H1 (cell line): ENCODE measurements around the gene CYBB. TPM values are rescaled to one million over a fixed set of nuclear protein-coding genes. Genes with fewer than 3 reads are reported as not detected.

ENCODE experiments used
- CTCF ChIA-PET: fragments of 300-600 bp; sonication (Branson Sonifier 250); formaldehyde crosslinking; loops from one replicate; lab custom pipeline; 2021; ENCODE audit not compliant: partially characterized antibody; lab: Charles Lee
- POLR2A ChIA-PET: fragments of 300-600 bp; sonication (Branson Sonifier 250); formaldehyde crosslinking; loops from one replicate; lab custom pipeline; 2021; ENCODE audit warnings: inconsistent platforms; ENCODE audit not compliant: partially characterized antibody; lab: Charles Lee
- DNase-seq, 2 experiments: peaks; one replicate each; pipeline versions ENCODE4 v3.0.0 to v3.0.0-alpha.2; 2010 to 2022; ENCODE audit warnings: low spot score in 2 of 2, low read depth in 1 of 2, mixed read lengths in 1 of 2
- FAIRE-seq: peaks from 2 replicates; lab custom pipeline; 2011; peaks lifted over from hg19 to GRCh38; lab: Jason Lieb, UNC
- H2AFZ ChIP-seq: 2 replicates; pipeline ENCODE4 v1.8.1; 2012; ENCODE audit warnings: low read length, inconsistent platforms
- H2AK5ac ChIP-seq: 2 replicates; pipeline ENCODE4 v1.6.1; 2013; ENCODE audit warnings: low read depth, low read length
- H2BK120ac ChIP-seq: replicated peaks from 2 replicates; pipeline ENCODE3; 2013; ENCODE audit warnings: low read depth, low read length, inconsistent platforms
- H2BK12ac ChIP-seq: 2 replicates; pipeline ENCODE4 v1.6.1; 2013; ENCODE audit warnings: low read depth, low read length
- H2BK15ac ChIP-seq: 2 replicates; pipeline ENCODE4 v1.6.1; 2013; ENCODE audit warnings: low read length
- H2BK20ac ChIP-seq: 2 replicates; pipeline ENCODE4 v1.6.1; 2013; ENCODE audit warnings: low read length
- H2BK5ac ChIP-seq: 2 replicates; pipeline ENCODE4 v1.6.1; 2013; ENCODE audit warnings: low read depth, low read length
- H3K14ac ChIP-seq: 2 replicates; pipeline ENCODE4 v1.6.1; 2013; ENCODE audit warnings: inconsistent platforms; ENCODE audit not compliant: insufficient read length
- H3K18ac ChIP-seq: 2 replicates; pipeline ENCODE4 v1.6.1; 2013; ENCODE audit warnings: low read length; ENCODE audit errors: extremely low read depth
- H3K23ac ChIP-seq: 2 replicates; pipeline ENCODE4 v1.6.1; 2013; ENCODE audit warnings: inconsistent platforms; ENCODE audit not compliant: insufficient read length
- H3K23me2 ChIP-seq: 2 replicates; pipeline ENCODE4 v1.6.1; 2013; ENCODE audit warnings: low read depth, low read length
- H3K27ac ChIP-seq: 2 replicates; pipeline ENCODE4 v1.6.1; 2011; ENCODE audit warnings: low read depth, low read length, inconsistent platforms
- H3K27me3 ChIP-seq, 4 experiments: replicated peaks in 1 of 4; 1 replicate in 1 of 4; 2 replicates in 3 of 4; pipeline versions ENCODE4 v1.6.1 to v1.8.1; 2011 to 2013; ENCODE audit warnings: low read length in 3 of 4, mild to moderate bottlenecking in 3 of 4, inconsistent platforms in 2 of 4, mixed read lengths in 2 of 4, moderate library complexity in 1 of 4; ENCODE audit not compliant: control insufficient read depth in 3 of 4, insufficient read depth in 3 of 4; ENCODE audit errors: extremely low read depth in 1 of 4
- H3K36me3 ChIP-seq, 4 experiments: 2 replicates each; pipeline versions ENCODE4 v1.6.1 to v1.8.1; 2011 to 2013; ENCODE audit warnings: mild to moderate bottlenecking in 4 of 4, low read length in 3 of 4, moderate library complexity in 2 of 4, control low read depth in 1 of 4, inconsistent platforms in 1 of 4; ENCODE audit not compliant: insufficient read depth in 4 of 4, control insufficient read depth in 2 of 4
- H3K4ac ChIP-seq: replicated peaks from 2 replicates; pipeline ENCODE3; 2013; ENCODE audit warnings: low read length, low read depth, mixed read lengths, inconsistent platforms; ENCODE audit not compliant: insufficient read length
- H3K4me1 ChIP-seq, 4 experiments: replicated peaks in 1 of 4; 1 replicate in 1 of 4; 2 replicates in 3 of 4; pipeline versions ENCODE4 v1.6.1 to v1.8.1; 2011 to 2013; ENCODE audit warnings: low read length in 3 of 4, inconsistent platforms in 2 of 4, mixed read lengths in 1 of 4; ENCODE audit not compliant: insufficient read depth in 4 of 4, control insufficient read depth in 3 of 4
- H3K4me2 ChIP-seq, 2 experiments: 2 replicates each; pipeline versions ENCODE4 v1.6.1 to v1.8.1; 2011 to 2013; ENCODE audit warnings: low read depth in 2 of 2, low read length in 2 of 2, control low read depth in 1 of 2, inconsistent platforms in 1 of 2, mild to moderate bottlenecking in 1 of 2; ENCODE audit not compliant: insufficient read depth in 1 of 2
- H3K4me3 ChIP-seq, 4 experiments: fragments of 200-600, 300-600 bp in 1 of 4; sonication (generic), shearing (Covaris generic), sonication (Bioruptor Twin) in 1 of 4; 2 replicates each; pipeline versions ENCODE4 v1.5.1 to v1.8.1; 2011 to 2016; ENCODE audit warnings: low read length in 4 of 4, low read depth in 3 of 4, control low read depth in 2 of 4, inconsistent platforms in 2 of 4, mild to moderate bottlenecking in 2 of 4, mixed read lengths in 1 of 4, moderate library complexity in 1 of 4; ENCODE audit not compliant: insufficient read depth in 2 of 4; ENCODE audit errors: extremely low read depth in 1 of 4
- H3K56ac ChIP-seq: replicated peaks from 2 replicates; pipeline ENCODE3; 2013; ENCODE audit warnings: low read depth, mild to moderate bottlenecking, mixed read lengths, low read length, inconsistent platforms; ENCODE audit not compliant: insufficient read length
- H3K79me1 ChIP-seq: 2 replicates; pipeline ENCODE4 v1.6.1; 2013; ENCODE audit warnings: low read depth, low read length, control low read depth
- H3K79me2 ChIP-seq, 2 experiments: 2 replicates each; pipeline versions ENCODE4 v1.6.1 to v1.8.1; 2012 to 2013; ENCODE audit warnings: low read length in 2 of 2, mild to moderate bottlenecking in 2 of 2, inconsistent platforms in 1 of 2; ENCODE audit not compliant: insufficient read depth in 2 of 2, control insufficient read depth in 1 of 2
- H3K9ac ChIP-seq, 4 experiments: replicated peaks in 1 of 4; 1 replicate in 1 of 4; 2 replicates in 3 of 4; pipeline versions ENCODE4 v1.6.1 to v1.8.1; 2011 to 2013; ENCODE audit warnings: low read depth in 3 of 4, low read length in 3 of 4, control low read depth in 2 of 4, mild to moderate bottlenecking in 2 of 4, moderate library complexity in 2 of 4, inconsistent platforms in 1 of 4; ENCODE audit errors: extremely low read depth in 1 of 4
- H3K9me3 ChIP-seq, 2 experiments: 2 replicates each; pipeline versions ENCODE4 v1.6.1 to v1.8.1; 2012 to 2013; ENCODE audit warnings: mild to moderate bottlenecking in 2 of 2, moderate library complexity in 2 of 2, control low read depth in 1 of 2, inconsistent platforms in 1 of 2, low read depth in 1 of 2, low read length in 1 of 2, mixed read lengths in 1 of 2; ENCODE audit not compliant: insufficient read depth in 2 of 2
- H4K20me1 ChIP-seq, 2 experiments: replicated peaks in 1 of 2; 2 replicates each; pipeline versions ENCODE3 to v1.8.1; 2011 to 2013; ENCODE audit warnings: inconsistent platforms in 2 of 2, low read length in 2 of 2, mild to moderate bottlenecking in 1 of 2; ENCODE audit not compliant: insufficient read depth in 2 of 2, control insufficient read depth in 1 of 2
- H4K5ac ChIP-seq: 2 replicates; pipeline ENCODE4 v1.6.1; 2013; ENCODE audit warnings: low read length, low read depth, mixed read lengths, inconsistent platforms; ENCODE audit not compliant: insufficient read length
- H4K8ac ChIP-seq: 2 replicates; pipeline ENCODE4 v1.8.0; 2013; ENCODE audit warnings: mild to moderate bottlenecking, moderate library complexity, low read length, inconsistent platforms; ENCODE audit not compliant: insufficient read depth; ENCODE audit errors: extremely low read depth
- H4K91ac ChIP-seq: replicated peaks from 2 replicates; pipeline ENCODE3; 2013; ENCODE audit warnings: low read length, mixed read lengths, inconsistent platforms; ENCODE audit not compliant: insufficient read length
- FOSL1 ChIP-seq: IDR thresholded peaks from 2 replicates; pipeline ENCODE4 v1.6.1; 2011; ENCODE audit warnings: mild to moderate bottlenecking, low read depth, low read length, moderate library complexity; ENCODE audit not compliant: insufficient read depth
- polyA plus RNA-seq, 7 experiments: library from polyadenylated mRNA; depleted of rRNA in 3 of 7; stranded (reverse) in 5 of 7; unstranded in 2 of 7; fragments of >200 nt in 5 of 7; fragments of 200-250 nt in 2 of 7; gene quantifications; 1 replicate in 5 of 7; 2 replicates in 1 of 7; 4 replicates in 1 of 7; pipeline versions ENCODE4 v1.2.1 to v1.2.3, GENCODE V29; 2011 to 2013; ENCODE audit warnings: missing spikeins in 2 of 7, mixed read lengths in 2 of 7
- total RNA-seq: library from RNA; stranded (reverse); fragmentation: NEBNext Ultra II Directional; extraction: Animal tissue kit (Norgen Biotek cat#: 25700); gene quantifications from 2 replicates; pipeline ENCODE4 v1.2.1, GENCODE V29; 2021

CYBB gene
- total and polyA plus RNA-seq, 2 of the 8 experiments (the other 6 are each of a cell fraction or from before 2014, with no cell fraction given), result 0.03 to 0.09 TPM

- H3K27ac ChIP-seq, result no peak overlapping the region
- H3K9me3 ChIP-seq, result no peaks in the 10 kb centered on the region
- ChIA-PET POLR2A (no interaction called here), CTCF (interaction anchor here (1.7 kb wide), 1 partner anchor 29 kb away, joined by 8 read pairs; no protein-coding TSS in a partner anchor)
- H3K9ac ChIP-seq, result no peak overlapping the region
- H4K8ac ChIP-seq, result no peak overlapping the region
- no peaks in the 10 kb centered on the region for H3K23me2 ChIP-seq
- H3K79me1 ChIP-seq, result no peaks in the 10 kb centered on the region
- H3K23ac ChIP-seq, result no peak overlapping the region
- no peak overlapping the region for H3K14ac ChIP-seq
- H4K5ac ChIP-seq, result no peak overlapping the region
- H3K4ac ChIP-seq, result no peak overlapping the region
- no peak overlapping the region for H2AFZ ChIP-seq
- H3K4me3 ChIP-seq, result no peak overlapping the region
- no peak for DNase-seq
- no peak overlapping the region for H2BK120ac ChIP-seq
- no peak overlapping the region for H3K4me2 ChIP-seq
- no peak overlapping the region for H2BK5ac ChIP-seq
- FAIRE-seq, result no peak
- no peak overlapping the region for H3K56ac ChIP-seq
- no peak overlapping the region for H4K91ac ChIP-seq
- no peak overlapping the region for H2BK20ac ChIP-seq
- no peaks in the 10 kb centered on the region for H3K36me3 ChIP-seq
- H4K20me1 ChIP-seq, result no peaks in the 10 kb centered on the region
- H3K18ac ChIP-seq, result no peak overlapping the region
- H3K27me3 ChIP-seq, result no peaks in the 10 kb centered on the region
- H2AK5ac ChIP-seq, result no peak overlapping the region
- no peaks in the 10 kb centered on the region for H3K79me2 ChIP-seq
- H2BK15ac ChIP-seq, result no peak overlapping the region
- H2BK12ac ChIP-seq, result no peak overlapping the region
- H3K4me1 ChIP-seq, result peaks cover 0 to 2% (median 0%) of the 10 kb centered on the region in 4 experiments; a peak in 1 of 7 replicates
- no peak for TF ChIP-seq FOSL1
These were observed 16.5 kb downstream of the CYBB start for GRCh38 chrX:37796310-37796709.
